Mucosa of descending colon (tissue), 3 donors: ENCODE measurements around the gene DNASE2. TPM values are rescaled to one million over a fixed set of nuclear protein-coding genes. Genes with fewer than 3 reads are reported as not detected.
"Not testable (repeated sequence)": the region's sequence is repeated elsewhere in the genome, so short reads cannot be mapped to it uniquely, and the experiment has no call there.

Experiments used
- ATAC-seq: fragments of 200-7000 bp; cut with Tn5 transposase; one replicate; pipeline ENCODE4 v1.9.1; 2020; ENCODE audit warnings: mild to moderate bottlenecking, moderate library complexity
- DNase-seq, 3 donors: peaks; one replicate each; pipeline ENCODE4 v3.0.0-alpha.2; 2020
- H3K36me3 ChIP-seq: fragments of 200-600 bp; one replicate; pipeline ENCODE4 v1.8.0; 2021; ENCODE audit warnings: low read depth, mild to moderate bottlenecking
- H3K4me1 ChIP-seq: fragments of 200-600 bp; one replicate; pipeline ENCODE4 v1.8.0; 2021; ENCODE audit warnings: low read depth, mild to moderate bottlenecking
- H3K4me3 ChIP-seq: fragments of 200-600 bp; one replicate; pipeline ENCODE4 v1.8.0; 2021; ENCODE audit warnings: mild to moderate bottlenecking
- H3K9me3 ChIP-seq: fragments of 200-600 bp; one replicate; pipeline ENCODE4 v1.8.0; 2021; ENCODE audit warnings: mild to moderate bottlenecking
- intact Hi-C, 2 donors: fragments of 100-400 bp; cut with DNase I in 1 of 2; cut with micrococcal nuclease in 1 of 2; formaldehyde crosslinking; loops; one replicate each; pipeline versions ENCODE4 v1.11.0 to v1.11.1; 2022; cut with DNase I, micrococcal nuclease
- total RNA-seq, 3 donors: library from RNA; stranded (reverse); fragmentation: NEBNext Ultra II Directional in 2 of 3; extraction: Animal tissue kit (Norgen Biotek cat#: 25700) in 2 of 3; gene quantifications; one replicate each; pipeline versions ENCODE4 v1.2.1 to v1.2.4, GENCODE V29; 2021 to 2023
- TF ChIP-seq, protein P1 (sequence below): fragments of 200-600 bp; IDR thresholded peaks from one replicate; pipeline ENCODE4 v1.8.0; 2022; ENCODE audit warnings: antibody characterized with exemption, mild to moderate bottlenecking
- donor health status: DM: no; HTN: no; CAD: no; lungs with moderate emphysema.
- donor health status: DM: no; HTN: no; CAD: no.
- donor health status: DM: no; HTN: yes; CAD: no.

The DNASE2 gene
- total RNA-seq, 3 donors from 2014 or later, result 22.8 to 31.8 (median 30.3) TPM

- Histone ChIP-seq H3K4me3 (no peak overlapping the region), H3K9me3 (no peaks in the 10 kb centered on the region), H3K36me3 (no peaks in the 10 kb centered on the region), H3K4me1 (no peaks in the 10 kb centered on the region)
- DNase-seq (no peak), ATAC-seq (peak; percentile 44)
- TF ChIP-seq, protein P1, sequence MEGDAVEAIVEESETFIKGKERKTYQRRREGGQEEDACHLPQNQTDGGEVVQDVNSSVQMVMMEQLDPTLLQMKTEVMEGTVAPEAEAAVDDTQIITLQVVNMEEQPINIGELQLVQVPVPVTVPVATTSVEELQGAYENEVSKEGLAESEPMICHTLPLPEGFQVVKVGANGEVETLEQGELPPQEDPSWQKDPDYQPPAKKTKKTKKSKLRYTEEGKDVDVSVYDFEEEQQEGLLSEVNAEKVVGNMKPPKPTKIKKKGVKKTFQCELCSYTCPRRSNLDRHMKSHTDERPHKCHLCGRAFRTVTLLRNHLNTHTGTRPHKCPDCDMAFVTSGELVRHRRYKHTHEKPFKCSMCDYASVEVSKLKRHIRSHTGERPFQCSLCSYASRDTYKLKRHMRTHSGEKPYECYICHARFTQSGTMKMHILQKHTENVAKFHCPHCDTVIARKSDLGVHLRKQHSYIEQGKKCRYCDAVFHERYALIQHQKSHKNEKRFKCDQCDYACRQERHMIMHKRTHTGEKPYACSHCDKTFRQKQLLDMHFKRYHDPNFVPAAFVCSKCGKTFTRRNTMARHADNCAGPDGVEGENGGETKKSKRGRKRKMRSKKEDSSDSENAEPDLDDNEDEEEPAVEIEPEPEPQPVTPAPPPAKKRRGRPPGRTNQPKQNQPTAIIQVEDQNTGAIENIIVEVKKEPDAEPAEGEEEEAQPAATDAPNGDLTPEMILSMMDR, result no peak
- intact Hi-C loops, result no loop called here
Measured at GRCh38 chr19:12899891-12900518, 18.8 kb upstream of the DNASE2 start.

DNA sequence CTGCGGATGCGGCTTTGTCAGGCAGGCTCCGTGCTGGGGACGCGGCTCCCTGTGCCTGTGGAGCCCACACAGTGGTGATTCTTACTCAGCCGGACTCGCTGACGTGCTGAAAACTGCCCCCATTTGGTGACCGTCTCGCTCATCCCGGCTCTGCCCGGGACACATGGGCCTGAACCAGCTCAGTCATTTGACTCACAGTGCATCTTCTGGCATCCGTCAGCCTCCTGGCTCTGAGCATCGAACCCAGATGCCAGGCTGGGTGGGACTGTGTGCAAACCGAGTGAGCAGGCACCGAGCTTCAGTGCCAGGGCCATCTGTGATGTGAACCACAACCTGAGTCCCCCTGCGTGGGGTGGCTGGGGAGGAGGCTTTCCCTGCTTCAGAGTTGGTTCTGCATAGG lies 15.2 kb upstream of the DNASE2 start:
- Histone ChIP-seq H3K4me1 (peaks cover 8% of the 10 kb centered on the region), H3K4me3 (no peak overlapping the region), H3K9me3 (no peaks in the 10 kb centered on the region), H3K36me3 (no peaks in the 10 kb centered on the region)
- ATAC-seq (no peak), DNase-seq (no peak)
- TF ChIP-seq, protein P1, result no peak
- intact Hi-C loops, result no loop called here

GRCh38 chr19:12893582-12893981 lies 12.3 kb upstream of the DNASE2 start:
- peaks cover 14% of the 10 kb centered on the region for H3K4me1 ChIP-seq
- TF ChIP-seq, protein P1, result no peak
- ATAC-seq (no peak), DNase-seq (no peak)
- no peaks in the 10 kb centered on the region for H3K36me3 ChIP-seq
- no peak overlapping the region for H3K4me3 ChIP-seq
- intact Hi-C loops, result no loop called here
- H3K9me3 ChIP-seq, result no peaks in the 10 kb centered on the region

- H3K36me3 ChIP-seq, result no peaks in the 10 kb centered on the region
- ATAC-seq (no peak), DNase-seq (peak in 1 of 3 donors; percentile 48)
- TF ChIP-seq, protein P1, result no peak
- peak overlapping the region; percentile 54 for H3K4me3 ChIP-seq
- H3K4me1 ChIP-seq, result peaks cover 14% of the 10 kb centered on the region
- intact Hi-C loops, result no loop called here
- no peaks in the 10 kb centered on the region for H3K9me3 ChIP-seq
Measured at GRCh38 chr19:12891553-12892021, 10.3 kb upstream of the DNASE2 start.

DNA sequence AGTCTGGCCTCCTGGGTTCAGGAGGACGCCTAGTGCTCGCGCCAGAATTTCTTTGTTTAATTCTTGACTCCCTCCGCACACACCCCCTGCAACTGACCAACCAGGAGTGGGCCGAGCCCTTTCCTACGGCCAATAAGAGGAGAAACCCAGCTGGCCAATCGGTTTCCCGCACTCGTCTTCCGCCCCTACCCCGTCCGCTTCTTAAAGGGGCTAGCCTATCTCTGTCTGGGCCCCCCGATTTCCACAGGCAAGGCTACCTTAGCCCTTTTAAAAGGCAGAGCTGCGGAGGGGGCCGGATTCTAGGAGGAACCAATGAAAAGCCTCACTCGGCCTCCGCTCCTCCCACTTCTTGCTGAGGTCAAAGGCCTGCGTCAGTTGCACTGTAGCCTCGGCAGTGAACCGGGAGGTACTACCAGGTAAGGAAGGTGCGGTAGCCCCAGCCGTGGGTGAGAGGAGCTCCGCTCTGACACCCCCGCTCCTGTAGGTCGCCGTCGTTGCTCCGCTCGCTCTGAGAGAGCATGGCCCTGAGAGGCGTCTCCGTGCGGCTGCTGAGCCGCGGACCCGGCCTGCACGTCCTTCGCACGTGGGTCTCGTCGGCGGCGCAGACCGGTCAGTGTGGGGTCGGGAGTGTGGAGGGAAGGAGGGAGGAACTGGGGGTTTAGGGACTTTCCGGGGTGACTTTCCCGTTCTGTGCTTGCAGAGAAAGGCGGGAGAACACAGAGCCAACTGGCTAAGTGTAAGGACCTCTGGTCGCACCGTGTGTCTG lies 9.7 kb upstream of the DNASE2 start, which contains the start of gene GCDH:
Gene GCDH (plus strand): TSS at position 374 of the 766 bp plus-strand sequence. CDS start 145 bp downstream, at position 519.
- TF ChIP-seq, protein P1, result no peak
- intact Hi-C loops, result no loop called here
- no peaks in the 10 kb centered on the region for H3K36me3 ChIP-seq
- DNase-seq, result peak; percentile 95 to 98 (median 97)
- H3K4me3 ChIP-seq, result peak within 1 kb of the TSS; percentile 54
- peak; percentile 98 for ATAC-seq
- peaks cover 14% of the 10 kb centered on the region for H3K4me1 ChIP-seq
- H3K9me3 ChIP-seq, result no peaks in the 10 kb centered on the region

DNA sequence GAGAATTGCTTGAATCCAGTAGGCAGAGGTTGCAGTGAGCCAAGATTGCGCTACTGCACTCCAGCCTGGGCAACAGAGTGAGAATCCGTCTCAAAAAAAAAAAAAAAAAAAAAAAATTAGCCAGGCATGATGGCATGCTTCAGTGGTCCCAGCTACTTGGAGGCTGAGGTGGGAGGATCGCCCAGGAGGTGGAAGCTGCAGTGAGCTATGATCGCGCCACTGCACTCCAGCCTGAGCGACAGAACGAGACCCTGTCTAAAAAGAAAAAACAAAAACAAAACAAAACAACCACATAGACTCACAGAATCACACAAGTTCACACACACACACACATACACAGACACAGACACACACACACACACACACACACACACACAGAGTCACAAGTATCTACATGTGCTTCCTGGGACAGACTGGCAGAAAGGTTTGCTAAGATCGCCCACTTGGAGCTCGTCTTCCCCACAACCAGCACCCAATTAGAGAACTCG lies 9.1 kb upstream of the DNASE2 start:
- H3K4me3 ChIP-seq, H3K9me3 ChIP-seq, DNase-seq, intact Hi-C loops, H3K36me3 ChIP-seq, ATAC-seq: not testable (repeated sequence)
- peaks cover 14% of the 10 kb centered on the region for H3K4me1 ChIP-seq
